Measurements from ENCODE around the gene WNT2B. TPM values are rescaled to one million over a fixed set of nuclear protein-coding genes. Genes with fewer than 3 reads are reported as not detected.

The WNT2B gene
- polyA plus RNA-seq, 1 experiment = 2.7 TPM

- TF ChIP-seq, protein P1, sequence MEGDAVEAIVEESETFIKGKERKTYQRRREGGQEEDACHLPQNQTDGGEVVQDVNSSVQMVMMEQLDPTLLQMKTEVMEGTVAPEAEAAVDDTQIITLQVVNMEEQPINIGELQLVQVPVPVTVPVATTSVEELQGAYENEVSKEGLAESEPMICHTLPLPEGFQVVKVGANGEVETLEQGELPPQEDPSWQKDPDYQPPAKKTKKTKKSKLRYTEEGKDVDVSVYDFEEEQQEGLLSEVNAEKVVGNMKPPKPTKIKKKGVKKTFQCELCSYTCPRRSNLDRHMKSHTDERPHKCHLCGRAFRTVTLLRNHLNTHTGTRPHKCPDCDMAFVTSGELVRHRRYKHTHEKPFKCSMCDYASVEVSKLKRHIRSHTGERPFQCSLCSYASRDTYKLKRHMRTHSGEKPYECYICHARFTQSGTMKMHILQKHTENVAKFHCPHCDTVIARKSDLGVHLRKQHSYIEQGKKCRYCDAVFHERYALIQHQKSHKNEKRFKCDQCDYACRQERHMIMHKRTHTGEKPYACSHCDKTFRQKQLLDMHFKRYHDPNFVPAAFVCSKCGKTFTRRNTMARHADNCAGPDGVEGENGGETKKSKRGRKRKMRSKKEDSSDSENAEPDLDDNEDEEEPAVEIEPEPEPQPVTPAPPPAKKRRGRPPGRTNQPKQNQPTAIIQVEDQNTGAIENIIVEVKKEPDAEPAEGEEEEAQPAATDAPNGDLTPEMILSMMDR (IDR thresholded peaks at IDR 0.05; ENCODE audit: low read depth, low read length) = no peak
- no peaks in the 10 kb centered on the region for H3K9me3 ChIP-seq (ENCODE audit: control insufficient read depth, insufficient read depth, low read length)
- no peak for DNase-seq (ENCODE audit: low read depth, low spot score)
- CTCF ChIA-PET = no interaction called here
- POLR2A ChIA-PET = no interaction called here
- no peak overlapping the region for H3K27ac ChIP-seq (ENCODE audit: low read depth, low read length)
- H3K4me3 ChIP-seq (ENCODE audit: low read depth, low read length) = no peak overlapping the region
- H3K27me3 ChIP-seq (ENCODE audit: control insufficient read depth, insufficient read depth, low read length) = no peaks in the 10 kb centered on the region
These were observed 57.0 kb downstream of the WNT2B start for GRCh38 chr1:112565800-112566199.

- TF ChIP-seq, protein P1 (IDR thresholded peaks at IDR 0.05; ENCODE audit: low read depth, low read length) = no peak
- DNase-seq (ENCODE audit: low read depth, low spot score) = peak; percentile 83
- Histone ChIP-seq H3K27me3 (ENCODE audit: control insufficient read depth, insufficient read depth, low read length) (no peaks in the 10 kb centered on the region), H3K9me3 (ENCODE audit: control insufficient read depth, insufficient read depth, low read length) (no peaks in the 10 kb centered on the region), H3K4me3 (ENCODE audit: low read depth, low read length) (no peak overlapping the region), H3K27ac (ENCODE audit: low read depth, low read length) (no peak overlapping the region)
- POLR2A ChIA-PET = interaction anchor here (0.5 to 1.0 kb wide), 4 partner anchors 31 to 929 kb away, joined by 3 to 5 read pairs (median 4); no protein-coding TSS in a partner anchor
- CTCF ChIA-PET = no interaction called here
These were observed 66.5 kb downstream of the WNT2B start for GRCh38 chr1:112575154-112575804.

- ChIA-PET POLR2A (interaction anchor here (1.0 kb wide), 1 partner anchor 31 kb away, joined by 3 read pairs; no protein-coding TSS in a partner anchor), CTCF (interaction anchor here (0.8 kb wide), 1 partner anchor 38 kb away, joined by 3 read pairs; no protein-coding TSS in a partner anchor)
- TF ChIP-seq, protein P1 (IDR thresholded peaks at IDR 0.05; ENCODE audit: low read depth, low read length) = no peak
- Histone ChIP-seq H3K4me3 (ENCODE audit: low read depth, low read length) (no peak overlapping the region), H3K9me3 (ENCODE audit: control insufficient read depth, insufficient read depth, low read length) (no peaks in the 10 kb centered on the region), H3K27ac (ENCODE audit: low read depth, low read length) (peak overlapping the region; percentile 39), H3K27me3 (ENCODE audit: control insufficient read depth, insufficient read depth, low read length) (no peaks in the 10 kb centered on the region)
- DNase-seq (ENCODE audit: low read depth, low spot score) = no peak
These were observed 67.5 kb downstream of the WNT2B start for GRCh38 chr1:112576240-112576639.

Other genes starting within 250 kb of the WNT2B start
- gene CTTNBP2NL, start 112.8 kb upstream of the WNT2B start, polyA plus RNA-seq (2011; rRNA removed) = 23.6 and 30.5 TPM in 2 replicates
- 10.1 and 13.5 TPM in 2 replicates for gene ST7L, start 110.2 kb downstream of the WNT2B start, polyA plus RNA-seq (2011; rRNA removed)
- 195 and 273 TPM in 2 replicates for gene CAPZA1, start 110.9 kb downstream of the WNT2B start, polyA plus RNA-seq (2011; rRNA removed)
- 58.1 and 59.2 TPM in 2 replicates for gene MOV10, start 165.7 kb downstream of the WNT2B start, polyA plus RNA-seq (2011; rRNA removed)
- 574 and 734 TPM in 2 replicates for gene RHOC, start 198.2 kb downstream of the WNT2B start, polyA plus RNA-seq (2011; rRNA removed)
- gene PPM1J, start 206.4 kb downstream of the WNT2B start, polyA plus RNA-seq (2011; rRNA removed) = 1.3 and 2.1 TPM in 2 replicates